ENCODE measurements around the gene KRTAP10-8. TPM values are rescaled to one million over a fixed set of nuclear protein-coding genes. Genes with fewer than 3 reads are reported as not detected.

KRTAP10-8 gene
- total and polyA plus RNA-seq, 2 experiments from 2014 or later = not detected

DNA sequence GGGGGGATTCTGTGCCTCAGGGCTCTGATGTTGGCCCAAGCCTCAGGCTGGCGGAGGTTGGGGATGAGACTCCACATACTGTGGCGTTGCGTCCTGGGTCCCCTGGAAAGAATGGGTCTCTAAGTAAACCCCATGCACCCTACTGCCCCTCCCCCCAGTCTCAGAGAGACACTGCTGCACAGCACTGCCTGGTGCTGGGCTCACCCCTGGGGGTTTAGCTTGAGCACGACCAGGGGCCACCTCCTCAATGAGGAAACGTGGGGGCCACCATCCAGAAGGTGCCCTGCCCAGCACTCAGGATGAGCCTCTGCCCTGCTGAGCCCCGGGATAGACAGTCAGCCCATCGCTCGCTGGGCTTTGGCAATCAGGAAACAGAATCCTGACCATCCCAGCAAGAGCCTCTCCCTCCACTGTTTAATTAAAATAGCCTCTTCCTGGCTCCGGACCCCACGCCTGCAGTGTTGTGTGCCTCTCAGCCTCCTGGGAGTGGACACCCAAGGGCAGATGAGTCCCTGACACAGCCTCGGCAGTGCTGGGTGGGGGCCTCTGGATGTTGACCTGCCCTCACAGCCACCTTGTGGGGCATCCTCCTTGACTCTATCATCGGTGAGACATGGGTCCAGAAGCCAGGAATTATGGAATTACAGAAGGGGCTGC is 41.9 kb upstream of the KRTAP10-8 start (continued):
- TF ChIP-seq, protein P1, sequence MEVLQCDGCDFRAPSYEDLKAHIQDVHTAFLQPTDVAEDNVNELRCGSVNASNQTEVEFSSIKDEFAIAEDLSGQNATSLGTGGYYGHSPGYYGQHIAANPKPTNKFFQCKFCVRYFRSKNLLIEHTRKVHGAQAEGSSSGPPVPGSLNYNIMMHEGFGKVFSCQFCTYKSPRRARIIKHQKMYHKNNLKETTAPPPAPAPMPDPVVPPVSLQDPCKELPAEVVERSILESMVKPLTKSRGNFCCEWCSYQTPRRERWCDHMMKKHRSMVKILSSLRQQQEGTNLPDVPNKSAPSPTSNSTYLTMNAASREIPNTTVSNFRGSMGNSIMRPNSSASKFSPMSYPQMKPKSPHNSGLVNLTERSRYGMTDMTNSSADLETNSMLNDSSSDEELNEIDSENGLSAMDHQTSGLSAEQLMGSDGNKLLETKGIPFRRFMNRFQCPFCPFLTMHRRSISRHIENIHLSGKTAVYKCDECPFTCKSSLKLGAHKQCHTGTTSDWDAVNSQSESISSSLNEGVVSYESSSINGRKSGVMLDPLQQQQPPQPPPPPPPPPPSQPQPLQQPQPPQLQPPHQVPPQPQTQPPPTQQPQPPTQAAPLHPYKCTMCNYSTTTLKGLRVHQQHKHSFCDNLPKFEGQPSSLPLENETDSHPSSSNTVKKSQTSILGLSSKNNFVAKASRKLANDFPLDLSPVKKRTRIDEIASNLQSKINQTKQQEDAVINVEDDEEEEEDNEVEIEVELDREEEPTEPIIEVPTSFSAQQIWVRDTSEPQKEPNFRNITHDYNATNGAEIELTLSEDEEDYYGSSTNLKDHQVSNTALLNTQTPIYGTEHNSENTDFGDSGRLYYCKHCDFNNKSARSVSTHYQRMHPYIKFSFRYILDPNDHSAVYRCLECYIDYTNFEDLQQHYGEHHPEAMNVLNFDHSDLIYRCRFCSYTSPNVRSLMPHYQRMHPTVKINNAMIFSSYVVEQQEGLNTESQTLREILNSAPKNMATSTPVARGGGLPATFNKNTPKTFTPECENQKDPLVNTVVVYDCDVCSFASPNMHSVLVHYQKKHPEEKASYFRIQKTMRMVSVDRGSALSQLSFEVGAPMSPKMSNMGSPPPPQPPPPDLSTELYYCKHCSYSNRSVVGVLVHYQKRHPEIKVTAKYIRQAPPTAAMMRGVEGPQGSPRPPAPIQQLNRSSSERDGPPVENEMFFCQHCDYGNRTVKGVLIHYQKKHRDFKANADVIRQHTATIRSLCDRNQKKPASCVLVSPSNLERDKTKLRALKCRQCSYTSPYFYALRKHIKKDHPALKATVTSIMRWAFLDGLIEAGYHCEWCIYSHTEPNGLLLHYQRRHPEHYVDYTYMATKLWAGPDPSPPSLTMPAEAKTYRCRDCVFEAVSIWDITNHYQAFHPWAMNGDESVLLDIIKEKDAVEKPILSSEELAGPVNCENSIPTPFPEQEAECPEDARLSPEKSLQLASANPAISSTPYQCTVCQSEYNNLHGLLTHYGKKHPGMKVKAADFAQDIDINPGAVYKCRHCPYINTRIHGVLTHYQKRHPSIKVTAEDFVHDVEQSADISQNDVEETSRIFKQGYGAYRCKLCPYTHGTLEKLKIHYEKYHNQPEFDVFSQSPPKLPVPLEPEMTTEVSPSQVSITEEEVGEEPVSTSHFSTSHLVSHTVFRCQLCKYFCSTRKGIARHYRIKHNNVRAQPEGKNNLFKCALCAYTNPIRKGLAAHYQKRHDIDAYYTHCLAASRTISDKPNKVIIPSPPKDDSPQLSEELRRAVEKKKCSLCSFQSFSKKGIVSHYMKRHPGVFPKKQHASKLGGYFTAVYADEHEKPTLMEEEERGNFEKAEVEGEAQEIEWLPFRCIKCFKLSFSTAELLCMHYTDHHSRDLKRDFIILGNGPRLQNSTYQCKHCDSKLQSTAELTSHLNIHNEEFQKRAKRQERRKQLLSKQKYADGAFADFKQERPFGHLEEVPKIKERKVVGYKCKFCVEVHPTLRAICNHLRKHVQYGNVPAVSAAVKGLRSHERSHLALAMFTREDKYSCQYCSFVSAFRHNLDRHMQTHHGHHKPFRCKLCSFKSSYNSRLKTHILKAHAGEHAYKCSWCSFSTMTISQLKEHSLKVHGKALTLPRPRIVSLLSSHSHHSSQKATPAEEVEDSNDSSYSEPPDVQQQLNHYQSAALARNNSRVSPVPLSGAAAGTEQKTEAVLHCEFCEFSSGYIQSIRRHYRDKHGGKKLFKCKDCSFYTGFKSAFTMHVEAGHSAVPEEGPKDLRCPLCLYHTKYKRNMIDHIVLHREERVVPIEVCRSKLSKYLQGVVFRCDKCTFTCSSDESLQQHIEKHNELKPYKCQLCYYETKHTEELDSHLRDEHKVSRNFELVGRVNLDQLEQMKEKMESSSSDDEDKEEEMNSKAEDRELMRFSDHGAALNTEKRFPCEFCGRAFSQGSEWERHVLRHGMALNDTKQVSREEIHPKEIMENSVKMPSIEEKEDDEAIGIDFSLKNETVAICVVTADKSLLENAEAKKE (CRISPR knock-in tag; IDR thresholded peaks at IDR 0.05) = no peak
- TF ChIP-seq EZH2 (IDR thresholded peaks at IDR 0.05; ENCODE audit: low read depth, unreplicated experiment) = no peak
- TF ChIP-seq ZNF331 (CRISPR knock-in tag; IDR thresholded peaks at IDR 0.05; ENCODE audit: low read depth) = no peak
- TF ChIP-seq JUNB (IDR thresholded peaks at IDR 0.05; ENCODE audit: unreplicated experiment) = no peak
- no peak for TF ChIP-seq POLR2AphosphoS5 (IDR thresholded peaks at IDR 0.05; ENCODE audit: low read depth)

GRCh38 chr21:44571296-44571695 is 40.6 kb upstream of the KRTAP10-8 start:
- no peak overlapping the region for H2AFZ ChIP-seq
- Mint-ChIP-seq H3K27ac (no peak overlapping the region), H3K27me3 (ENCODE audit: insufficient read depth, low read depth, poor library complexity) (peaks cover 13% of the 10 kb centered on the region), H3K4me1 (peaks cover 3% of the 10 kb centered on the region), H3K4me3 (no peak overlapping the region), H3K36me3 (ENCODE audit: low read depth) (peaks cover 4% of the 10 kb centered on the region; the same call in 2 of the 3 replicates), H3K9me3 (peaks cover 29% of the 10 kb centered on the region)
- no peaks in the 10 kb centered on the region for H3K27me3 ChIP-seq (ENCODE audit: insufficient read depth)
- no peaks in the 10 kb centered on the region for H3K36me3 ChIP-seq (ENCODE audit: insufficient read depth)
- no peaks in the 10 kb centered on the region for H4K20me1 ChIP-seq (replicated peaks; ENCODE audit: insufficient read depth)
- DNase-seq (ENCODE audit: low spot score) = no peak
- no peak overlapping the region for H3K4me2 ChIP-seq
- H3K27ac ChIP-seq (ENCODE audit: low read depth) = no peak overlapping the region
- no peak for ATAC-seq
- no peaks in the 10 kb centered on the region for H3F3A ChIP-seq (replicated peaks; ENCODE audit: low read depth)
- H3K4me1 ChIP-seq (ENCODE audit: insufficient read depth) = no peaks in the 10 kb centered on the region
- H3K4me3 ChIP-seq = no peak overlapping the region
- no peaks in the 10 kb centered on the region for H3K79me2 ChIP-seq (replicated peaks; ENCODE audit: insufficient read depth)
- no peaks in the 10 kb centered on the region for H3K9me2 ChIP-seq (ENCODE audit: insufficient read depth)
- no peak for TF ChIP-seq ZNF331 (CRISPR knock-in tag; IDR thresholded peaks at IDR 0.05; ENCODE audit: low read depth)
- TF ChIP-seq POLR2AphosphoS5 (IDR thresholded peaks at IDR 0.05; ENCODE audit: low read depth) = no peak
- TF ChIP-seq ZNF114 (CRISPR knock-in tag; IDR thresholded peaks at IDR 0.05) = no peak
- no peak for TF ChIP-seq NANOG (IDR thresholded peaks at IDR 0.05; ENCODE audit: borderline replicate concordance)
- TF ChIP-seq CREB1 (CRISPR knock-in tag; IDR thresholded peaks at IDR 0.05; ENCODE audit: low read depth) = no peak
- no peak for TF ChIP-seq EZH2 (IDR thresholded peaks at IDR 0.05; ENCODE audit: low read depth, unreplicated experiment)
- no peak for TF ChIP-seq EZH2phosphoT487 (IDR thresholded peaks at IDR 0.05; ENCODE audit: unreplicated experiment)
- no peak for TF ChIP-seq REST (IDR thresholded peaks at IDR 0.05; ENCODE audit: unreplicated experiment)
